ENCODE data around the gene NINJ1. TPM values are rescaled to one million over a fixed set of nuclear protein-coding genes. Genes with fewer than 3 reads are reported as not detected.

NINJ1 gene
- total and polyA plus RNA-seq, 2 of the 8 experiments (the other 6 are each of a cell fraction or from before 2014, with no cell fraction given): 28.2 to 65.6 TPM

- Histone ChIP-seq H2BK15ac (ENCODE audit: low read length) (no peak overlapping the region), H3K36me3 (ENCODE audit: control insufficient read depth in 2 of 4, insufficient read depth in 4 of 4, low read length in 3 of 4) (no peaks in the 10 kb centered on the region), H2BK12ac (ENCODE audit: low read depth, low read length) (no peak overlapping the region), H4K91ac (replicated peaks; ENCODE audit: insufficient read length, low read length) (peak overlapping the region; percentile 31), H3K14ac (ENCODE audit: insufficient read length) (no peak overlapping the region), H2AFZ (ENCODE audit: low read length) (no peak overlapping the region), H3K23ac (ENCODE audit: insufficient read length) (no peak overlapping the region), H2BK120ac (replicated peaks; ENCODE audit: low read depth, low read length) (no peak overlapping the region), H3K23me2 (ENCODE audit: low read depth, low read length) (peaks cover 16% of the 10 kb centered on the region; the same call in 1 of the 2 replicates), H3K4me1 (replicated peaks in 1 of 4; ENCODE audit: control insufficient read depth in 3 of 4, insufficient read depth in 4 of 4, low read length in 3 of 4) (peaks cover 0 to 32% (median 18%) of the 10 kb centered on the region in 4 experiments; a peak in 6 of 7 replicates), H3K4ac (replicated peaks; ENCODE audit: insufficient read length, low read depth, low read length) (no peak overlapping the region), H3K9me3 (ENCODE audit: insufficient read depth in 2 of 2, low read depth in 1 of 2, low read length in 1 of 2) (no peaks in the 10 kb centered on the region), H3K4me2 (ENCODE audit: insufficient read depth in 1 of 2, low read depth in 2 of 2, low read length in 2 of 2) (peak overlapping the region; percentile 88 to 89), H3K9ac (replicated peaks in 1 of 4; ENCODE audit: extremely low read depth in 1 of 4, low read depth in 3 of 4, low read length in 3 of 4) (peak overlapping the region in 3 of 4 experiments; percentile 16 to 59 (median 45); a peak in 5 of 7 replicates), H2AK5ac (ENCODE audit: low read depth, low read length) (peak overlapping the region; percentile 13; the same call in 1 of the 2 replicates), H4K8ac (ENCODE audit: extremely low read depth, insufficient read depth, low read length) (no peak overlapping the region; the same call in 1 of the 2 replicates), H3K27me3 (replicated peaks in 1 of 4; ENCODE audit: control insufficient read depth in 3 of 4, extremely low read depth in 1 of 4, insufficient read depth in 3 of 4, low read length in 3 of 4) (peaks cover 0 to 13% (median 10%) of the 10 kb centered on the region in 4 experiments; a peak in 5 of 7 replicates), H2BK20ac (ENCODE audit: low read length) (0 out of 2 replicates have a peak overlapping the region, but pooled peaks have one; percentile 32), H3K56ac (replicated peaks; ENCODE audit: insufficient read length, low read depth, low read length) (peak overlapping the region; percentile 35), H4K5ac (ENCODE audit: insufficient read length, low read depth, low read length) (peak overlapping the region; percentile 2), H4K20me1 (replicated peaks in 1 of 2; ENCODE audit: control insufficient read depth in 1 of 2, insufficient read depth in 2 of 2, low read length in 2 of 2) (peaks cover 0 to 12% of the 10 kb centered on the region in 2 experiments), H3K18ac (ENCODE audit: extremely low read depth, low read length) (peak overlapping the region; percentile 75; the same call in 1 of the 2 replicates), H3K4me3 (ENCODE audit: extremely low read depth in 1 of 4, insufficient read depth in 2 of 4, low read depth in 3 of 4, low read length in 4 of 4) (peak overlapping the region; percentile 71 to 86 (median 72)), H3K27ac (ENCODE audit: low read depth, low read length) (no peak overlapping the region), H3K79me1 (ENCODE audit: low read depth, low read length) (peaks cover 9% of the 10 kb centered on the region; the same call in 1 of the 2 replicates), H2BK5ac (ENCODE audit: low read depth, low read length) (0 out of 2 replicates have a peak overlapping the region, but pooled peaks have one; percentile 18), H3K79me2 (ENCODE audit: control insufficient read depth in 1 of 2, insufficient read depth in 2 of 2, low read length in 2 of 2) (peaks cover 0 to 9% of the 10 kb centered on the region in 2 experiments; a peak in 1 of 4 replicates)
- no peak for DNase-seq (ENCODE audit: low read depth in 1 of 2, low spot score in 2 of 2)
- 41% methylated on average over 20 of the region's 21 CpGs; no CpG with 5 or more reads in 1 of the 2 experiments for WGBS, 2 experiments (ENCODE audit: extremely low coverage in 1 of 2, insufficient coverage in 1 of 2, insufficient read length in 1 of 2, insufficient replicate concordance in 2 of 2, low coverage in 1 of 2, low lambda C conversion rate in 2 of 2, missing lambda C conversion rate in 1 of 2)
- FAIRE-seq: no peak
- ChIA-PET POLR2A (ENCODE audit: partially characterized antibody) (interaction anchor here (1.1 to 1.4 kb wide), 5 partner anchors 8 to 36 kb away, joined by 3 to 9 read pairs (median 6); partner anchors contain the start of gene CARD19), CTCF (ENCODE audit: partially characterized antibody) (interaction anchor here (1.1 to 2.2 kb wide), 3 partner anchors 16 to 250 kb away, joined by 3 to 6 read pairs (median 6); no protein-coding TSS in a partner anchor)
- TF ChIP-seq USF2 (IDR thresholded peaks at IDR 0.05; ENCODE audit: low read length) (no peak), KDM4A (IDR thresholded peaks at IDR 0.05; ENCODE audit: low read depth, low read length, severe bottlenecking) (no peak), CREB1 (IDR thresholded peaks at IDR 0.05) (0 out of 2 replicates have a peak, but pooled peaks have one; percentile 34), TAF1 (IDR thresholded peaks at IDR 0.05; ENCODE audit: low read depth, low read length) (no peak), TBP (IDR thresholded peaks at IDR 0.05; ENCODE audit: low read depth, low read length) (no peak), POLR2A (IDR thresholded peaks at IDR 0.05; ENCODE audit: control extremely low read depth in 1 of 2, low read depth in 2 of 2, low read length in 2 of 2) (no peak), EZH2 (IDR thresholded peaks at IDR 0.05; ENCODE audit: low read depth, low read length, severe bottlenecking) (peak; percentile 8), SRF (IDR thresholded peaks at IDR 0.05; ENCODE audit: low read depth, low read length) (no peak), SIN3A (conservative IDR thresholded peaks at IDR 0.05 in 1 of 2, IDR thresholded peaks at IDR 0.05 in 1 of 2; ENCODE audit: low read depth in 1 of 2, low read length in 2 of 2) (0 out of 4 replicates have a peak, but pooled peaks of 1 of the 2 experiments have one; percentile 35), CTBP2 (IDR thresholded peaks at IDR 0.05; ENCODE audit: borderline replicate concordance, insufficient read depth, insufficient read length, low read length) (no peak)
These were observed 938 bp downstream of the NINJ1 start for GRCh38 chr9:93132946-93133680.

Measured in H1 (cell line).